HG03432 (cell line): Measurements from ENCODE around the gene PRKCG.

Source experiments
- ATAC-seq: cut with Tn5 transposase; IDR thresholded peaks from one replicate; pipeline ENCODE4 v1.9.1; 2021; ENCODE audit warnings: mild to moderate bottlenecking, moderate library complexity; ENCODE audit not compliant: unreplicated experiment

The PRKCG gene

GRCh38 chr19:53871454-53871853 is 10.5 kb upstream of the PRKCG start:
- ATAC-seq, result no peak

- ATAC-seq, result no peak
Measured at GRCh38 chr19:53872762-53873161, 9.2 kb upstream of the PRKCG start.

- ATAC-seq, result no peak
Measured at GRCh38 chr19:53873773-53874605, 8.0 kb upstream of the PRKCG start.

GRCh38 chr19:53874606-53874990 is 7.4 kb upstream of the PRKCG start:
- ATAC-seq, result no peak

- no peak for ATAC-seq
Measured at GRCh38 chr19:53875602-53876325, 6.2 kb upstream of the PRKCG start.

- ATAC-seq, result no peak
Measured at GRCh38 chr19:53876651-53877224, 5.3 kb upstream of the PRKCG start.

GRCh38 chr19:53877361-53877766 is 4.6 kb upstream of the PRKCG start:
- no peak for ATAC-seq

- ATAC-seq, result no peak
Measured at GRCh38 chr19:53878776-53879139, 3.2 kb upstream of the PRKCG start.

GRCh38 chr19:53879140-53880081 is 2.6 kb upstream of the PRKCG start:
- ATAC-seq, result peak; percentile 92

GRCh38 chr19:53880711-53881481 is 1.1 kb upstream of the PRKCG start:
- no peak for ATAC-seq

- ATAC-seq, result no peak
Measured at GRCh38 chr19:53882391-53883050, 524 bp downstream of the PRKCG start.

GRCh38 chr19:53883231-53883661 is 1.2 kb downstream of the PRKCG start:
- no peak for ATAC-seq

GRCh38 chr19:53883741-53884140 is 1.7 kb downstream of the PRKCG start:
- no peak for ATAC-seq

GRCh38 chr19:53884256-53884655 is 2.3 kb downstream of the PRKCG start:
- no peak for ATAC-seq

GRCh38 chr19:53885036-53885435 is 3.0 kb downstream of the PRKCG start:
- no peak for ATAC-seq

- no peak for ATAC-seq
Measured at GRCh38 chr19:53892301-53892980, 10.4 kb downstream of the PRKCG start.

- no peak for ATAC-seq
Measured at GRCh38 chr19:53892981-53893325, 11.0 kb downstream of the PRKCG start.

- no peak for ATAC-seq
Measured at GRCh38 chr19:53894707-53895106, 12.7 kb downstream of the PRKCG start.

- ATAC-seq, result no peak
Measured at GRCh38 chr19:53896682-53897081, 14.7 kb downstream of the PRKCG start.
